PFSK-1 (cell line): ENCODE data around the gene RASGRP2.

Experiments used
- POLR2AphosphoS5 ChIP-seq: IDR thresholded peaks from 2 replicates; pipeline ENCODE4 v1.6.1; 2012; ENCODE audit warnings: low read depth, mild to moderate bottlenecking, control low read depth, low read length, moderate library complexity
- SIN3A ChIP-seq: IDR thresholded peaks from 2 replicates; pipeline ENCODE4 v1.6.1; 2012; ENCODE audit warnings: mild to moderate bottlenecking, low read length, moderate library complexity, borderline replicate concordance; ENCODE audit not compliant: insufficient read depth
- TAF1 ChIP-seq: IDR thresholded peaks from 2 replicates; pipeline ENCODE4 v1.6.1; 2012; ENCODE audit warnings: low read length, control low read depth, borderline replicate concordance; ENCODE audit not compliant: insufficient read depth
- TF ChIP-seq, protein P1 (sequence below), 2 experiments: IDR thresholded peaks; 2 replicates each; pipeline versions ENCODE4 v1.6.1 to v1.8.0; 2011 to 2012; ENCODE audit warnings: low read depth in 2 of 2, low read length in 2 of 2, control low read depth in 1 of 2, inconsistent platforms in 1 of 2, mild to moderate bottlenecking in 1 of 2, moderate library complexity in 1 of 2; ENCODE audit not compliant: insufficient read depth in 1 of 2

- TF ChIP-seq TAF1 (no peak), POLR2AphosphoS5 (no peak), SIN3A (no peak)
- TF ChIP-seq, protein P1, sequence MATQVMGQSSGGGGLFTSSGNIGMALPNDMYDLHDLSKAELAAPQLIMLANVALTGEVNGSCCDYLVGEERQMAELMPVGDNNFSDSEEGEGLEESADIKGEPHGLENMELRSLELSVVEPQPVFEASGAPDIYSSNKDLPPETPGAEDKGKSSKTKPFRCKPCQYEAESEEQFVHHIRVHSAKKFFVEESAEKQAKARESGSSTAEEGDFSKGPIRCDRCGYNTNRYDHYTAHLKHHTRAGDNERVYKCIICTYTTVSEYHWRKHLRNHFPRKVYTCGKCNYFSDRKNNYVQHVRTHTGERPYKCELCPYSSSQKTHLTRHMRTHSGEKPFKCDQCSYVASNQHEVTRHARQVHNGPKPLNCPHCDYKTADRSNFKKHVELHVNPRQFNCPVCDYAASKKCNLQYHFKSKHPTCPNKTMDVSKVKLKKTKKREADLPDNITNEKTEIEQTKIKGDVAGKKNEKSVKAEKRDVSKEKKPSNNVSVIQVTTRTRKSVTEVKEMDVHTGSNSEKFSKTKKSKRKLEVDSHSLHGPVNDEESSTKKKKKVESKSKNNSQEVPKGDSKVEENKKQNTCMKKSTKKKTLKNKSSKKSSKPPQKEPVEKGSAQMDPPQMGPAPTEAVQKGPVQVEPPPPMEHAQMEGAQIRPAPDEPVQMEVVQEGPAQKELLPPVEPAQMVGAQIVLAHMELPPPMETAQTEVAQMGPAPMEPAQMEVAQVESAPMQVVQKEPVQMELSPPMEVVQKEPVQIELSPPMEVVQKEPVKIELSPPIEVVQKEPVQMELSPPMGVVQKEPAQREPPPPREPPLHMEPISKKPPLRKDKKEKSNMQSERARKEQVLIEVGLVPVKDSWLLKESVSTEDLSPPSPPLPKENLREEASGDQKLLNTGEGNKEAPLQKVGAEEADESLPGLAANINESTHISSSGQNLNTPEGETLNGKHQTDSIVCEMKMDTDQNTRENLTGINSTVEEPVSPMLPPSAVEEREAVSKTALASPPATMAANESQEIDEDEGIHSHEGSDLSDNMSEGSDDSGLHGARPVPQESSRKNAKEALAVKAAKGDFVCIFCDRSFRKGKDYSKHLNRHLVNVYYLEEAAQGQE (IDR thresholded peaks at IDR 0.05; ENCODE audit: insufficient read depth in 1 of 2, low read depth in 2 of 2, low read length in 2 of 2): no peak
Measured at GRCh38 chr11:64717268-64717578, 26.7 kb downstream of the RASGRP2 start.
